NOMO-1 (cell line): ENCODE measurements around the gene MCF2L.

Source experiments
- DNase-seq, 2 experiments: peaks; one replicate each; lab custom pipeline; 2025; ENCODE audit not compliant: unreplicated experiment in 2 of 2; lab: John Stamatoyannopoulos, UW

Gene MCF2L

GRCh38 chr13:112978561-112979405 is 9.8 kb downstream of the MCF2L start:
- DNase-seq, result no peak

GRCh38 chr13:112979406-112979902 is 10.4 kb downstream of the MCF2L start:
- no peak for DNase-seq

GRCh38 chr13:112980434-112980833 is 11.4 kb downstream of the MCF2L start:
- peak; percentile 23 to 37 for DNase-seq

GRCh38 chr13:112981451-112981850 is 12.4 kb downstream of the MCF2L start:
- no peak for DNase-seq

GRCh38 chr13:112982281-112983041 is 13.4 kb downstream of the MCF2L start:
- no peak for DNase-seq

GRCh38 chr13:112983042-112983305 is 14.0 kb downstream of the MCF2L start:
- no peak for DNase-seq

- no peak for DNase-seq
Observed at GRCh38 chr13:112983428-112984196, 14.6 kb downstream of the MCF2L start.

- DNase-seq, result no peak
Observed at GRCh38 chr13:112984501-112984900, 15.5 kb downstream of the MCF2L start.

GRCh38 chr13:112984954-112985802 is 16.2 kb downstream of the MCF2L start:
- DNase-seq, result no peak

GRCh38 chr13:112985803-112986408 is 16.9 kb downstream of the MCF2L start:
- no peak for DNase-seq

GRCh38 chr13:112986470-112986869 is 17.5 kb downstream of the MCF2L start:
- DNase-seq, result no peak

GRCh38 chr13:112986946-112987681 is 18.1 kb downstream of the MCF2L start:
- no peak for DNase-seq

GRCh38 chr13:112987682-112988024 is 18.6 kb downstream of the MCF2L start:
- DNase-seq, result no peak

GRCh38 chr13:112990783-112991182 is 21.8 kb downstream of the MCF2L start:
- DNase-seq, result no peak

GRCh38 chr13:112991609-112992008 is 22.6 kb downstream of the MCF2L start:
- no peak for DNase-seq

- DNase-seq, result no peak
Observed at GRCh38 chr13:112992931-112993680, 24.1 kb downstream of the MCF2L start.

- no peak for DNase-seq
Observed at GRCh38 chr13:112994084-112994780, 25.2 kb downstream of the MCF2L start.

GRCh38 chr13:112994781-112995355 is 25.9 kb downstream of the MCF2L start:
- DNase-seq, result no peak
